Measurements from ENCODE around the gene HTT.

The HTT gene

GRCh38 chr4:3218824-3219760 is 144.6 kb downstream of the HTT start:
- no peak for DNase-seq (ENCODE audit: low read depth in 2 of 2)

- DNase-seq (ENCODE audit: low read depth in 2 of 2): no peak
These were observed 145.4 kb downstream of the HTT start for GRCh38 chr4:3219761-3220475.

GRCh38 chr4:3220476-3221183 is 146.1 kb downstream of the HTT start:
- DNase-seq (ENCODE audit: low read depth in 2 of 2): no peak

- no peak for DNase-seq (ENCODE audit: low read depth in 2 of 2)
These were observed 146.7 kb downstream of the HTT start for GRCh38 chr4:3221184-3221494.

- no peak for DNase-seq (ENCODE audit: low read depth in 2 of 2)
These were observed 147.5 kb downstream of the HTT start for GRCh38 chr4:3221996-3222395.

GRCh38 chr4:3223346-3223745 is 148.9 kb downstream of the HTT start:
- DNase-seq (ENCODE audit: low read depth in 2 of 2): no peak

GRCh38 chr4:3223956-3224748 is 149.7 kb downstream of the HTT start:
- no peak for DNase-seq (ENCODE audit: low read depth in 2 of 2)

- no peak for DNase-seq (ENCODE audit: low read depth in 2 of 2)
These were observed 150.8 kb downstream of the HTT start for GRCh38 chr4:3225071-3225850.

GRCh38 chr4:3225936-3226335 is 151.5 kb downstream of the HTT start:
- DNase-seq (ENCODE audit: low read depth in 2 of 2): no peak

GRCh38 chr4:3226467-3226866 is 152.0 kb downstream of the HTT start:
- no peak for DNase-seq (ENCODE audit: low read depth in 2 of 2)

- DNase-seq (ENCODE audit: low read depth in 2 of 2): no peak
These were observed 152.5 kb downstream of the HTT start for GRCh38 chr4:3226944-3227343.

- no peak for DNase-seq (ENCODE audit: low read depth in 2 of 2)
These were observed 153.6 kb downstream of the HTT start for GRCh38 chr4:3227878-3228675.

- no peak for DNase-seq (ENCODE audit: low read depth in 2 of 2)
These were observed 154.4 kb downstream of the HTT start for GRCh38 chr4:3228881-3229280.

- no peak for DNase-seq (ENCODE audit: low read depth in 2 of 2)
These were observed 154.8 kb downstream of the HTT start for GRCh38 chr4:3229328-3229727.

GRCh38 chr4:3229964-3230363 is 155.5 kb downstream of the HTT start:
- no peak for DNase-seq (ENCODE audit: low read depth in 2 of 2)

- no peak for DNase-seq (ENCODE audit: low read depth in 2 of 2)
These were observed 157.0 kb downstream of the HTT start for GRCh38 chr4:3231471-3231870.

- no peak for DNase-seq (ENCODE audit: low read depth in 2 of 2)
These were observed 157.5 kb downstream of the HTT start for GRCh38 chr4:3232001-3232400.

- no peak for DNase-seq (ENCODE audit: low read depth in 2 of 2)
These were observed 158.4 kb downstream of the HTT start for GRCh38 chr4:3232871-3233271.

GRCh38 chr4:3233391-3234071 is 159.1 kb downstream of the HTT start:
- DNase-seq (ENCODE audit: low read depth in 2 of 2): no peak

Measured in fibroblast of skin of left biceps (primary cell).